GM18511 (cell line): Measurements from ENCODE around the gene KLHL22.
A peak's percentile ranks its signal among the peaks of the same experiment; 100 is the strongest.
"Not testable (repeated sequence)": the region's sequence is repeated elsewhere in the genome, so short reads cannot be mapped to it uniquely, and the experiment has no call there.

Experiments used
- ATAC-seq: cut with Tn5 transposase; IDR thresholded peaks from one replicate; pipeline ENCODE4 v1.9.1; 2021; ENCODE audit warnings: mild to moderate bottlenecking, moderate library complexity; ENCODE audit not compliant: unreplicated experiment

The KLHL22 gene

DNA sequence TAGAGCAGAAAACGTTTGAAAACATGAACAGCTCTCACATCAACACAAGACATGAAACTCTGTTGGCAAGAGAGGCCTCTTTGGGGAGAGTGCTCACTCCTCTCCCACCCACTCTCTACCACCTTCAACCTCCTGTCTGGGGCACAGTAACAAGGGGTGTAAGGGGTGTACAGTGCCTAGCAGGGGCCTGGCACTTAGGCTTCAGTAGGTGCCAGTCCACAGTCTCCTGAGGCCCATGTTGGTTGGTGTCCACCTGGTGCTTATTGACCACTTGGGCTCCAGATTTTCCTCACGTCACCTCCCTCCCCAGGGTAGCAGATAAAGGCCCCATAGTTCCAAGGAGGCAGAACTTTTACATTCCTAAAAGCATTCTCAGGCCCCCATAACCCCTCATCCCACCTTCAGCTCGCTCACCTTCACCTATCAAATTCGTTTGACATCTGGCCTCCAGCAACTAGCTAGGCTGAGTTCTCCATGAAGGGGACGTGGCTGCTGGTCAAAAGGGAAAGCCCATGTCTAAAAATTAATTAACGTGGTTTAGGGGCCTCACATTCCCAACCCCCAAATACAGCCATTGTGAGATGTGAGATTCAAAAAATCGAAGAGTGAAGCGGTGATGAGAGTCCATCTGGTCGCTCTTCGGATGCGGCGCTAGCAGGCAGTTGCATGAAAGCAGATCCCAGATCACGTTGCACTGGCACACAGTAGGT lies 11.1 kb upstream of the KLHL22 start:
- no peak for ATAC-seq

DNA sequence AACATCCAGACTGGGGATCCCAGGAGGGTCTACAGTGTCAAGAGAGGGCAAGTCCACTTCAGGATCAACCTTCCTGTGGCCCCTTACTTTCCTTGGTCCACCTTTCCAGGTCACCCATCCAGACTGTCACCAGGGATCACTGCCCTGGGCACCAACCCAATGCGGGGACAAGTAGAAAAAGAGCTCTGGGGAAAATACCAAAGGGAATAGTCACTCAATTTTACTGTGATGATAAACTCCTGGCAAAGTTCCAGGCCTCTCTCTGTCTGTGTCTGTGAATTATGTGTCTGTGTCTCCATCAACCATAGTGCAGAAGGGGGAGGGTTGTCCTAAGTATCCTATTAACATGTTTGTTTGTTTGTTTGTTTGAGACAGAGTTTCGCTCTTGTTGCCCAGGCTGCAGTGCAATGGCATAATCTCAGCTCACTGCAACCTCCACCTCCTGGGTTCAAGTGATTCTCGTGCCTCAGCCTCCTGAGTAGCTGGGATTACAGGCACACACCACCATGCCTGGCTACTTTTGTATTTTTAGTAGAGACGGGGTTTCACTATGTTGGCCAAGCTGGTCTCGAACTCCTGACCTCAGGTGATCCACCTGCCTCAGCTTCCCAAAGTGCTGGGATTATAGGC lies 8.8 kb upstream of the KLHL22 start:
- not testable (repeated sequence) for ATAC-seq

DNA sequence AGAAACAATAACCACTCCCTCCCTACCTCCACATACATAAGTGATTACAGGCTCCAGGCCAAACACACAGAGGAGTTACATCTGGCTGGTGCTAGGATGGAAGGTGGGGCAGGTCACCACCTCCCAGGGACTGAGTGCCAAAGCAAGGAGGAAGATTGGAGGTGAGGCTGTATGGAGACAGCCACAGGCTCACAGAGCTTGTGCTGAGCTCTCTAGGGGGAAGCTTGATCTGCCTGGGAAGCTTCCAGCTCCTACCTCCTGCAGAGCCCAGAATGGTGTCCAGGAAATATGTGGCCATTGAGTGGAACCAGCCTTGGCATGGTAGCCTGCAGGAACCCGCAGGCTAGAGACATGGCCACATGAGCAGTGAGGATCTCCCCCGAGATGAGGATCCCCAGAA lies 8.2 kb upstream of the KLHL22 start:
- no peak for ATAC-seq

GRCh38 chr22:20499769-20500168 lies 4.2 kb upstream of the KLHL22 start:
- ATAC-seq, result no peak

DNA sequence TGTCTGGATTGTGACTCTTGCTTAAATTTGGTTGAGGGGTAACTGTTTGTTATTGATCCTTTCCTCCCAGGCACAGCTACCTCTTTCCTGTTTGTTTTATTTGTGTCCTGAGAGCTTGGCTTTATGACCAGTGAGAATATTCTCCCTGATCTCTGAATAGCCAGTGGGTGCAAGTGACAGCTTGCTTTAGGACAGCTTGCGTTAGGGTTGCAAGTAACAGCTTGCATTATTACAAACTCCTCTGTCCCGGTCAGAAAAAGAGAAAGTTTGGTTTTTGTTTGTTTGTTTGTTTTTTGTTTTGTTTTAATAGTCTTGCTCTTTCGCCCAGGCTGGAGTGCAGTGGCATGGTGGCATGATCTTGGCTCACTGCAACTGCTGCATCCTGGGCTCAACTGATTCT lies 3.3 kb upstream of the KLHL22 start:
- ATAC-seq, result no peak

DNA sequence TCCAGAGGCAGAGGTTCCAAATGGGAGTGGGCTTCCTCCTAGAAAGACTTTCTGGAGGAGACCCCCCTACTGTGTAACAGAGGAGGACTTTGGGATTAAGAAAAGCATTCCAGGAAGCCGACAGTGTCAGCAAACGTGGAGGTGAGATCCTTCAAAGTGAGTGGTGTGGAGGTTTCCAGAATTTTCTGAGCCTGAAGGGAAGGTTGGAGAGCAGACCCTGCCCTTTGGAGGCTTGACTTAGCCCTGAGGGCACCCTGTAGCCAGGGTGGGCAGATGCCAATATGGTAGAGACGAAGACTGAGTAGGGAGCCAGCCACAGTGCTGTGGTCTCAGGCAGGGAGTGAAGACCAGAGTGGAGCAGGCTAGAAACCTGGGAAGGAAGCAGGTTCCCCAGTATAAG lies 1.8 kb upstream of the KLHL22 start:
- no peak for ATAC-seq

DNA sequence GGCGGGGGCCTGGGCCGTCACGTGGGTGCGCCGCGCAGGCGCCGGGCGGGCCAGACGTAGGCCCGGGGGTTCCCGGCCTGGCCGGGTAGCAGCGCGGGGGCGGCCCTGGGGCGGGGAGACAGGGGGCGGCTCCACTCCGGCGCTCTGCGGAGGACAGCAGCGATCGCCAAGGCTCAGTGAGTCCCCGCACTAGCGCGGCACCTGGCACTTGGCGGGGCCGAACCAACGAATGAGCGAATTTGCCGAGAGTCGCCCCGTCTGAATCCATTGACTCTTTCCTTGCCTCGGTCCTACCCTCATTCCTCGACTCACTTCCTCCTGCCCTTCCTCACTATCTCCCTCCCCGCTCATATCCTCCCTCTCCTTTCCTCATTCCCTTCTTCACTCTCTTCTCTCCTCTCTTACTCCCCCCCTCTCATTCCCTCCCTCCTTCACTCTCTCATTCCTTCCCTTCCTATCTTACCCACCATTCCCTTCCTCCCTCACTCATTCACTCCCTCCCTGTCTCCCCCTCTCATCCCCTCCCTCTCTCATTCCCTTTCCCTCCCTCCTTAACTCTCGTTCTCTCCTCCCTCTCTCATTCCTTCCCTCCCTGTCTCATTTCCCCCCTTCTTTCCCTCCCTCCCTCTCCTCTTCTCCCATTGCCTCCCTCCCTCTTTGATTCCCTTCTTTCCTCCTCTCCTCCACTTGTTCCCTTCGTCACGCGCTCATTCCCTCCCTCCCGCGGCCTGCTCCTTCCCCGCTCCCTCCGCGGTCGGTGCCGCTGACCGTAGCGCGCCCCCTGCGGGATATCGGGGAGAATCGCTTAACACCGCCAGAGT lies 476 bp upstream of the KLHL22 start:
- ATAC-seq, result peak; percentile 85

GRCh38 chr22:20491346-20491745 lies 4.2 kb downstream of the KLHL22 start:
- ATAC-seq, result no peak

- no peak for ATAC-seq
Observed at GRCh38 chr22:20490941-20491307, 4.7 kb downstream of the KLHL22 start.

DNA sequence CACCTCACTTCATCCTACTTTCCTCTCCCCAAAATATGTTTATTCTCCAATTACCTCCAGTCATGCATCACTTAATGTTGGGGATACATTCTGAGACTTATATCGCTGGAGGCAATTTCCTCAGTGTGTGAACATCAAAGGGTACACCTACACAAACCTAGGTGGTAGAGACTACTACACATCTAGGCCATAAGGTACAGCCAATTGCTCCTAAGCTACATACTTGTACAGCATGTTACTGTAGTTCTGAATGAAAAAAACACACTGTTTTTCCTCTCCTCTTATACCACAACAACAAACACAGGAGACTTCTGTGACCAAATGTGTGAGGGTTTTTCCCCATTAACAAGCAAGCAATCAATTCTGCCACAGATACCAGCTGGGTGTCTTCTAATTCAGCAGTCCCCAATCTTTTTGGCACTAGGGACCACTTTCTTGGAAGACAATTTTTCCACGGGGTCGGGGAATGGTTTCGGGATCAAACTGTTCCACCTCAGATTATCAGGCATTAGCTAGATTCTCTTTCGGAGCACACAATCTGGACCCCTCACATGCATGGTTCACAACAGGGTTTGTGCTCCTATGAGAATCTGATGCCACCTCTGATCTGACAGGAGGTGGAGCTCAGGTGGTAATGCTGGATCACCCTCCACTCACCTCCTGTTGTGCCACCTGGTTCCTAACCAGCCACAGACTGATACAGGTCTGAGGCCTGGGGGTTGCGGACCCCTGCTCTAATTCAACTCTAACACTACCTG lies 5.2 kb downstream of the KLHL22 start:
- no peak for ATAC-seq

- no peak for ATAC-seq
Observed at GRCh38 chr22:20488946-20489345, 6.6 kb downstream of the KLHL22 start.

DNA sequence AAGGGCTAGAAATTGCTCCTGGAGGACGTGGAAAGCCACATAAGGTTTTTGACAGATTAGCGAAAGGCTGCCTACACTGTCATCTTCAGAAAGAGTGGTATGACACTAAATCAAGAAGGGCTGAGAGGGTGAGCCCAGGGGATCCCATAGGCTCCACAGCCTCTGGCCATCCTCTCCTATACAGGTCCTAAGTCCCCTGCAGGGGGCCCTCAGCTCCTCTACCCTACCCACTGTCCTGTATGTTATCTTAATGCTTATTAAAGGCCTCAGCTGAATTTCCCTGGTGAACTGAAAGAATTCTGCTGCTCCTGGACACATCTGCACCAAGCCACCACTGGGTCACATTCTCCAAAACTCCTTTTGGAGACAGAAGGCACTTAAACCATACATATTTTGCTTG lies 7.9 kb downstream of the KLHL22 start:
- no peak for ATAC-seq

DNA sequence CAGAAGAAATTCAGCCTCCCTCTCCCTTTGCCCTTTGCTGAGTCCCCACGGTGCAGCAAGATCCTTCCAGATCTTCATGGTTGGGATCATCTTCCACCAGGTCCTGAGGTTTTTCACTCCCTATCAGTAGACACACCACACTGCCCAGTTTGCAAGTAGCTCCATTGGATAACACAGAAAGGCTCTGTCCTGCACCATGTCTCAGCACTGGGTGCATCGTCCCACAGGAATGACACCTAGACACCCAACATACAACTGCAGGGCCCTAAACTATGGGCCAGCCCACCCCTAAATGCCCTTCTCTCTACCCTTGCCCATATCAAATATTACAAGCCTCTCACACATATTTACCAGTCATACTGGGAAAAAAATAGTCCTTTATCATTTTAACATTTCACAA lies 9.4 kb downstream of the KLHL22 start:
- ATAC-seq, result no peak

DNA sequence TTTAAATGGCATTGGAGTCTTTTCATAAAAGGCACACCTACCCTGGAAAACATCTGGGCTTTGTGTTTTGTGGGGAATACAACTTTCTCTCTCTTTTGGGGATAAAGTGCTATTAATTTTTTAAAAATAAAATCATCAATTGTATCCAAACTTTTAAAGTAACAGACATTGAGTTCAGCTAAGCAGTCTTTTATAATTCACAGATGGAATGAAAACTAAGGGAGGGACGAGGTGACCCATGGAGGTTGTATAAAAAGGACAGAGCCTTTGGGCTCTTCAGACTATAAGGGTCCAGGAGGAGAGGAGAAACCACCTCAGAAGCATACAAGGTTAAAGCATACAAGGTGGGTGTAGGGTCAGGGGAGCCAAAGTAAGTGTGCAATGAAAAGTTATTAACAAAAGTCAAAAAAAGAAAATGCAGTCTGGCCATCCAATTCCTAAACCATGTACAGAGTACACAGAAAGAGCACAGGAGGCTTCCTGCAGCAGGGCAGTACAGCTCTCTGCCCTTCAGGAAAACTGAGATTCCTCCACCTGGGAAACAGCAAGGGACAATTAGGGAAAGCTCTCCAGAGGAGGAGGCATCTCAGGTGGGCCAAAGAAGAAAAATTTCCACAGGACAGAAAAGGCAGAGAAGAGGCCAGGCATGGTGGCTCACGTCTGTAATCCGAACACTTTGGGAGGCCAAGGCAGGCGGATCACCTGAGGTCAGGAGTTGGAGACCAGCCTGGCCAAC lies 10.5 kb downstream of the KLHL22 start:
- ATAC-seq, result no peak

DNA sequence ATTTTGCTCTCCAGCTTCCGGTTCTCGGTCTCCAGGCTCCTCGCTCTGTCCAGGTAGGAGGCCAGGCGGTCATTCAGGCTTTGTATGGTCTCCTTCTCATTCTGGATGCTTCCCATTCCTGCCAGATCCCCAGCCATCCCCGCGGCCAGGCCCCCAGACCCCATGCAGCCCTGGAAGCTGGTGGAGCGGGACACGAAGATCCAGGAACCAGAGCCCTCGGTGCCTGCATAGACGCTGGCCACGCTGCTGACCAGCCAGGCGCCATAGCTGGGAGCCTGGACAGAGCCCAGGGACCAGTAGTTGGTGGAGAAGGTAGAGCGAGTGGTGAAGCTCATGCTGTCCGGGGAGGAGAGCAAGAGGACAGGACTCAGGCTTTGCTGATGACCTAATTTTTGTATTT lies 11.8 kb downstream of the KLHL22 start:
- ATAC-seq, result no peak

- ATAC-seq, result not testable (repeated sequence)
Observed at GRCh38 chr22:20483143-20483506, 12.5 kb downstream of the KLHL22 start.

- no peak for ATAC-seq
Observed at GRCh38 chr22:20479612-20480196, 15.9 kb downstream of the KLHL22 start.

DNA sequence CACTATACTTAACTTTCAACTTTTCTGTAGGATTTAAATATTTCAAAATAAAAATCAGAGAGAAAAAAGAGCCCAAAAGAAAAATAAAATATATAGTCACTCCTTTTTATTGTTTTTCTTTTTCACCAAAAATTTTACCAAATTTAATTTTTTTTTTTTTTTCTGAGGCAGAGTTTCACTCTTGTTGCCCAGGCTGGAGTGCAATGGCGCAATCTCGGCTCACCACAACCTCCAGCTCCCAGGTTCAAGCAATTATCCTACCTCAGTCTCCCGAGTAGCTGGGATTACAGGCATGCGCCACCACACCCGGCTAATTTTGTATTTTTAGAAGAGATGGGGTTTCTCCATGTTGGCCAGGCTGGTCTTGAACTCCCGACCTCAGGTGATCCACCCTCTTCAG lies 17.5 kb downstream of the KLHL22 start:
- ATAC-seq, result not testable (repeated sequence)

DNA sequence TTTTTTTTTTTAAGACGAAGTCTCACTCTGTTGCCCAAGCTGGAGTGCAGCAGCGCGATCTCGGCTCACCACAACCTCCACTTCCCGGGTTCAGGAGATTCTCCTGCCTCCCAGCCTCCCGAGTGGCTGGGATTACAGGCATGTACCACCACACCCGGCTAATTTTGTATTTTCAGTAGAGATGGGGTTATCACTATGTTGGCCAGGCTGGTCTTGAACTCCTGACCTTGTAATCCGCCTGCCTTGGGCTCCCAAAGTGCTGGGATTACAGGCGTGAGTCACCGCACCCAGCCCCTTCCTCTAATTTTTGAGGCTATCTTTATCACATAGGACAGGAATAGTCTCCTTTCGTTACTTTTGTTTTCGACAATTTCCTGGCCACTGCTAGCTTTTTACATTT lies 20.0 kb downstream of the KLHL22 start:
- not testable (repeated sequence) for ATAC-seq

- no peak for ATAC-seq
Observed at GRCh38 chr22:20475115-20475436, 20.5 kb downstream of the KLHL22 start.
